ENCODE measurements around the gene MYH14. TPM values are rescaled to one million over a fixed set of nuclear protein-coding genes. Genes with fewer than 3 reads are reported as not detected.
A peak's percentile ranks its signal among the peaks of the same experiment; 100 is the strongest.

The MYH14 gene
- polyA plus RNA-seq, 3 donors, result not detected

DNA sequence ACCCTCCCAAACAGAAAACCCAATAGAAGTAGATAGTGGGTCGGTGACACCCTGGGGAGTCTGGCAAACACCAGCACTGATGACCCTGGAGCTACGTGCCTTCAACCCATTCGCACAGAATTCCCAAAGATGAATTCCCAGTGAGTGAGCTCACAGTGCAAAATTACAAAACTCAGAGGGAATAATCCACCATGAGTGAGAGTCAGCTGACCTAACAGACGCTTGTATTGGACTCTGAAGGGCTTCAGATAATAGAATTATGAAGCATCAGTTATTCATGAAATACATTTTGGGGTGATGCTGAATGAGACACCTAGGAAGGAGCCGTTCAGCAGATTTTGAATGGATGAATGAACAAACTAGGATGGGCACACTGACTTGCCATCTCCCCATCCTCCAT lies 85.5 kb downstream of the MYH14 start:
- no peak overlapping the region for H3K4me3 ChIP-seq (replicated peaks in 1 of 3; ENCODE audit: low read depth in 2 of 3, low read length in 3 of 3)
- no peaks in the 10 kb centered on the region for H3K36me3 ChIP-seq (replicated peaks in 1 of 2; ENCODE audit: control insufficient read depth in 1 of 2, insufficient read depth in 2 of 2, low read length in 2 of 2)
- H3K4me2 ChIP-seq (replicated peaks; ENCODE audit: extremely low read depth, low read length, poor library complexity, severe bottlenecking), result no peak overlapping the region
- no peaks in the 10 kb centered on the region for H3K4me1 ChIP-seq (ENCODE audit: control insufficient read depth in 1 of 2, insufficient read depth in 2 of 2, low read length in 2 of 2)
- H3K4me3 Mint-ChIP-seq, result no peak overlapping the region
- peaks cover 15 to 41% (median 28%) of the 10 kb centered on the region in 7 donors for H3K9me3 Mint-ChIP-seq
- H3K9me3 ChIP-seq (replicated peaks in 1 of 2; ENCODE audit: control insufficient read depth in 1 of 2, insufficient read depth in 1 of 2, low read length in 2 of 2), result peaks cover 5 to 27% of the 10 kb centered on the region in 2 donors
- no peaks in the 10 kb centered on the region for H3K79me2 ChIP-seq (ENCODE audit: insufficient read depth, low read length)
- TF ChIP-seq, protein P1, sequence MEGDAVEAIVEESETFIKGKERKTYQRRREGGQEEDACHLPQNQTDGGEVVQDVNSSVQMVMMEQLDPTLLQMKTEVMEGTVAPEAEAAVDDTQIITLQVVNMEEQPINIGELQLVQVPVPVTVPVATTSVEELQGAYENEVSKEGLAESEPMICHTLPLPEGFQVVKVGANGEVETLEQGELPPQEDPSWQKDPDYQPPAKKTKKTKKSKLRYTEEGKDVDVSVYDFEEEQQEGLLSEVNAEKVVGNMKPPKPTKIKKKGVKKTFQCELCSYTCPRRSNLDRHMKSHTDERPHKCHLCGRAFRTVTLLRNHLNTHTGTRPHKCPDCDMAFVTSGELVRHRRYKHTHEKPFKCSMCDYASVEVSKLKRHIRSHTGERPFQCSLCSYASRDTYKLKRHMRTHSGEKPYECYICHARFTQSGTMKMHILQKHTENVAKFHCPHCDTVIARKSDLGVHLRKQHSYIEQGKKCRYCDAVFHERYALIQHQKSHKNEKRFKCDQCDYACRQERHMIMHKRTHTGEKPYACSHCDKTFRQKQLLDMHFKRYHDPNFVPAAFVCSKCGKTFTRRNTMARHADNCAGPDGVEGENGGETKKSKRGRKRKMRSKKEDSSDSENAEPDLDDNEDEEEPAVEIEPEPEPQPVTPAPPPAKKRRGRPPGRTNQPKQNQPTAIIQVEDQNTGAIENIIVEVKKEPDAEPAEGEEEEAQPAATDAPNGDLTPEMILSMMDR (IDR thresholded peaks at IDR 0.05), result no peak
- no peaks in the 10 kb centered on the region for H3K36me3 Mint-ChIP-seq
- no peak overlapping the region for H3K27ac ChIP-seq (ENCODE audit: low read depth in 1 of 2, low read length in 2 of 2)
- no peak overlapping the region for H3K9ac ChIP-seq (ENCODE audit: insufficient read depth, low read length, poor library complexity, severe bottlenecking)
- H2AFZ ChIP-seq (ENCODE audit: insufficient read depth, low read depth, low read length, poor library complexity, severe bottlenecking), result no peak overlapping the region
- H3K27me3 Mint-ChIP-seq (ENCODE audit: low read depth in 3 of 3), result peaks cover 8 to 20% (median 15%) of the 10 kb centered on the region in 3 donors
- no peaks in the 10 kb centered on the region for H4K20me1 ChIP-seq (ENCODE audit: insufficient read depth, low read length)
- DNase-seq, result no peak
- peaks cover 0 to 2% of the 10 kb centered on the region in 2 donors for H3K27me3 ChIP-seq (ENCODE audit: control insufficient read depth in 2 of 2, insufficient read depth in 2 of 2, low read length in 2 of 2)
- intact Hi-C loops (cut with micrococcal nuclease), result no loop called here
- H3K27ac Mint-ChIP-seq, result no peak overlapping the region
- 88% methylated on average over 4 of the region's 5 CpGs for WGBS (ENCODE audit: insufficient coverage)
- H3K4me1 Mint-ChIP-seq, result no peaks in the 10 kb centered on the region

DNA sequence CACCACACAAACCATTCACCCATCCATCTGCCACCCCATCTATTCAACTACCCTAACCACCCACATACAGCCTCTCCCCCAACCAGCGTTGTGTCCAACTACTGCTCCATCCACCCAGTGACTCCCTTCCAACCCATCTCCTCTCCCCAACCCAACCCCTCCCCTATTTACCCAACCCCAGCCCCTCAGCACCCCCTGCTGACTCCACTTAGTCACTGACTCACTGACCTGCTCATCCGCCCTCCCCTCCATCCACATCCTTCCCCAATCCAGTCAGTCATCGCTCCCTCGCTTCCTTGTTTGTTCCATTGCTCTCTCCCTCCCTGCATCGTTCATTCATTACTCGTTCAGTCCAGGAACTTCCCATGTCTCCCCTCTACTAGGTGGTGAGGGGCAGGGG lies 86.6 kb downstream of the MYH14 start:
- Histone ChIP-seq H3K79me2 (ENCODE audit: insufficient read depth, low read length) (no peaks in the 10 kb centered on the region), H3K27me3 (ENCODE audit: control insufficient read depth in 2 of 2, insufficient read depth in 2 of 2, low read length in 2 of 2) (peaks cover 0 to 2% of the 10 kb centered on the region in 2 donors), H3K4me1 (ENCODE audit: control insufficient read depth in 1 of 2, insufficient read depth in 2 of 2, low read length in 2 of 2) (no peaks in the 10 kb centered on the region), H3K4me2 (replicated peaks; ENCODE audit: extremely low read depth, low read length, poor library complexity, severe bottlenecking) (no peak overlapping the region), H3K9me3 (replicated peaks in 1 of 2; ENCODE audit: control insufficient read depth in 1 of 2, insufficient read depth in 1 of 2, low read length in 2 of 2) (peaks cover 5 to 27% of the 10 kb centered on the region in 2 donors), H4K20me1 (ENCODE audit: insufficient read depth, low read length) (no peaks in the 10 kb centered on the region), H3K4me3 (replicated peaks in 1 of 3; ENCODE audit: low read depth in 2 of 3, low read length in 3 of 3) (no peak overlapping the region), H3K9ac (ENCODE audit: insufficient read depth, low read length, poor library complexity, severe bottlenecking) (no peak overlapping the region), H3K27ac (ENCODE audit: low read depth in 1 of 2, low read length in 2 of 2) (no peak overlapping the region), H3K36me3 (replicated peaks in 1 of 2; ENCODE audit: control insufficient read depth in 1 of 2, insufficient read depth in 2 of 2, low read length in 2 of 2) (no peaks in the 10 kb centered on the region), H2AFZ (ENCODE audit: insufficient read depth, low read depth, low read length, poor library complexity, severe bottlenecking) (no peak overlapping the region)
- no peaks in the 10 kb centered on the region for H3K36me3 Mint-ChIP-seq
- no peak for DNase-seq
- TF ChIP-seq, protein P1 (IDR thresholded peaks at IDR 0.05), result no peak
- intact Hi-C loops (cut with micrococcal nuclease), result no loop called here
- H3K27ac Mint-ChIP-seq, result peak overlapping the region in 1 of 7 donors; percentile 71
- H3K9me3 Mint-ChIP-seq, result peaks cover 15 to 40% (median 28%) of the 10 kb centered on the region in 7 donors
- H3K27me3 Mint-ChIP-seq (ENCODE audit: low read depth in 3 of 3), result peaks cover 8 to 20% (median 12%) of the 10 kb centered on the region in 3 donors
- no peak overlapping the region for H3K4me3 Mint-ChIP-seq
- 64% methylated on average over 2 of the region's 6 CpGs for WGBS (ENCODE audit: insufficient coverage)
- H3K4me1 Mint-ChIP-seq, result no peaks in the 10 kb centered on the region

Measured in CD14-positive monocyte (primary cell).